NT2/D1 (cell line): ENCODE data around the gene HCFC1R1.
A peak's percentile ranks its signal among the peaks of the same experiment; 100 is the strongest.

Experiments used
- DNase-seq: peaks from one replicate; pipeline ENCODE4 v3.0.0-alpha.2; 2011; ENCODE audit warnings: low read depth, low spot score
- H3K27me3 ChIP-seq: 2 replicates; pipeline ENCODE4 v1.6.0; 2011; ENCODE audit warnings: mild to moderate bottlenecking; ENCODE audit not compliant: insufficient read length, insufficient read depth
- H3K36me3 ChIP-seq: 2 replicates; pipeline ENCODE4 v1.6.1; 2011; ENCODE audit warnings: mild to moderate bottlenecking, low read length, mixed read lengths; ENCODE audit not compliant: insufficient read depth, insufficient read length
- H3K4me1 ChIP-seq: 2 replicates; pipeline ENCODE4 v1.5.1; 2011; ENCODE audit not compliant: insufficient read depth, insufficient read length
- H3K4me3 ChIP-seq: 2 replicates; pipeline ENCODE4 v1.5.1; 2011; ENCODE audit warnings: low read depth; ENCODE audit not compliant: insufficient read length
- H3K9ac ChIP-seq: 2 replicates; pipeline ENCODE4 v1.6.0; 2011; ENCODE audit warnings: low read depth; ENCODE audit not compliant: insufficient read length
- H3K9me3 ChIP-seq: 2 replicates; pipeline ENCODE4 v1.5.1; 2011; ENCODE audit warnings: mild to moderate bottlenecking, low read length; ENCODE audit not compliant: insufficient read depth
- SUZ12 ChIP-seq: IDR thresholded peaks from 2 replicates; pipeline ENCODE4 v1.6.1; 2011; ENCODE audit not compliant: insufficient read length, insufficient read depth; ENCODE audit errors: extremely low read depth
- YY1 ChIP-seq: IDR thresholded peaks from 2 replicates; pipeline ENCODE4 v1.6.1; 2011; ENCODE audit not compliant: insufficient read length, insufficient read depth
- ZNF274 ChIP-seq: IDR thresholded peaks from 2 replicates; pipeline ENCODE4 v1.6.1; 2011; ENCODE audit warnings: mild to moderate bottlenecking, low read depth, low read length

HCFC1R1 gene

GRCh38 chr16:2982402-2982801, 41.3 kb downstream of the HCFC1R1 start:
- no peak overlapping the region for H3K4me3 ChIP-seq
- DNase-seq, result no peak
- H3K9me3 ChIP-seq, result no peaks in the 10 kb centered on the region
- H3K36me3 ChIP-seq, result peaks cover 20% of the 10 kb centered on the region
- H3K27me3 ChIP-seq, result no peaks in the 10 kb centered on the region
- H3K9ac ChIP-seq, result peak overlapping the region; percentile 100
- TF ChIP-seq YY1, result no peak
- no peak for TF ChIP-seq SUZ12
- no peak for TF ChIP-seq ZNF274
- H3K4me1 ChIP-seq, result peaks cover 14% of the 10 kb centered on the region

- peaks cover 25% of the 10 kb centered on the region for H3K36me3 ChIP-seq
- no peaks in the 10 kb centered on the region for H3K9me3 ChIP-seq
- no peak for DNase-seq
- H3K4me3 ChIP-seq, result peak overlapping the region; percentile 95
- peak overlapping the region; percentile 100 for H3K9ac ChIP-seq
- TF ChIP-seq ZNF274 (no peak), YY1 (no peak), SUZ12 (no peak)
- H3K4me1 ChIP-seq, result peaks cover 12% of the 10 kb centered on the region
- H3K27me3 ChIP-seq, result no peaks in the 10 kb centered on the region
These were observed 41.9 kb downstream of the HCFC1R1 start for GRCh38 chr16:2981899-2982250.

- peak; percentile 70 for DNase-seq
- H3K9ac ChIP-seq, result peak overlapping the region; percentile 100
- H3K4me3 ChIP-seq, result peak overlapping the region; percentile 95
These were observed 42.4 kb downstream of the HCFC1R1 start for GRCh38 chr16:2981177-2981898.

GRCh38 chr16:2980227-2981176, 43.2 kb downstream of the HCFC1R1 start, which contains the start of gene PKMYT1:
TSS of gene PKMYT1 (minus strand) at chr16:2980446. CDS start at chr16:2979657, 789 bp downstream.
- peak; percentile 76 for DNase-seq
- peak within 1 kb of the TSS; percentile 95 for H3K4me3 ChIP-seq
- no peaks in the 10 kb centered on the region for H3K27me3 ChIP-seq
- H3K9ac ChIP-seq, result peak within 1 kb of the TSS; percentile 100
- peaks cover 14% of the 10 kb centered on the region for H3K4me1 ChIP-seq
- peaks cover 39% of the 10 kb centered on the region for H3K36me3 ChIP-seq
- TF ChIP-seq SUZ12 (no peak), ZNF274 (no peak), YY1 (no peak)
- H3K9me3 ChIP-seq, result no peaks in the 10 kb centered on the region

More at GRCh38 chr16:2981177-2981898, 42.4 kb downstream of the HCFC1R1 start:
- Histone ChIP-seq H3K36me3 (peaks cover 30% of the 10 kb centered on the region), H3K27me3 (no peaks in the 10 kb centered on the region), H3K4me1 (peaks cover 12% of the 10 kb centered on the region), H3K9me3 (no peaks in the 10 kb centered on the region)
- TF ChIP-seq SUZ12, result no peak
- TF ChIP-seq YY1, result no peak
- no peak for TF ChIP-seq ZNF274

- Histone ChIP-seq H3K27me3 (no peaks in the 10 kb centered on the region), H3K4me3 (peak overlapping the region; percentile 95), H3K4me1 (peaks cover 10% of the 10 kb centered on the region), H3K9ac (peak overlapping the region; percentile 100), H3K9me3 (no peaks in the 10 kb centered on the region), H3K36me3 (peaks cover 46% of the 10 kb centered on the region)
- TF ChIP-seq ZNF274, result no peak
- TF ChIP-seq SUZ12, result no peak
- TF ChIP-seq YY1, result no peak
- DNase-seq, result no peak
These were observed 44.0 kb downstream of the HCFC1R1 start for GRCh38 chr16:2979669-2980226.

- no peaks in the 10 kb centered on the region for H3K9me3 ChIP-seq
- H3K9ac ChIP-seq, result peak overlapping the region; percentile 11
- no peak for DNase-seq
- peak overlapping the region; percentile 4 for H3K4me3 ChIP-seq
- TF ChIP-seq ZNF274, result no peak
- TF ChIP-seq SUZ12, result no peak
- no peak for TF ChIP-seq YY1
- H3K4me1 ChIP-seq, result peaks cover 13% of the 10 kb centered on the region
- peaks cover 69% of the 10 kb centered on the region for H3K36me3 ChIP-seq
- no peaks in the 10 kb centered on the region for H3K27me3 ChIP-seq
These were observed 46.3 kb downstream of the HCFC1R1 start for GRCh38 chr16:2977440-2977839.

GRCh38 chr16:2976673-2977072, 47.1 kb downstream of the HCFC1R1 start:
- H3K4me1 ChIP-seq, result peaks cover 15% of the 10 kb centered on the region
- no peak for DNase-seq
- no peak for TF ChIP-seq SUZ12
- TF ChIP-seq ZNF274, result no peak
- no peak for TF ChIP-seq YY1
- H3K4me3 ChIP-seq, result no peak overlapping the region
- H3K27me3 ChIP-seq, result no peaks in the 10 kb centered on the region
- peaks cover 77% of the 10 kb centered on the region for H3K36me3 ChIP-seq
- no peak overlapping the region for H3K9ac ChIP-seq
- no peaks in the 10 kb centered on the region for H3K9me3 ChIP-seq
